ENCODE measurements around the gene TMIGD1.

The TMIGD1 gene, protein sequence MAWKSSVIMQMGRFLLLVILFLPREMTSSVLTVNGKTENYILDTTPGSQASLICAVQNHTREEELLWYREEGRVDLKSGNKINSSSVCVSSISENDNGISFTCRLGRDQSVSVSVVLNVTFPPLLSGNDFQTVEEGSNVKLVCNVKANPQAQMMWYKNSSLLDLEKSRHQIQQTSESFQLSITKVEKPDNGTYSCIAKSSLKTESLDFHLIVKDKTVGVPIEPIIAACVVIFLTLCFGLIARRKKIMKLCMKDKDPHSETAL

DNA sequence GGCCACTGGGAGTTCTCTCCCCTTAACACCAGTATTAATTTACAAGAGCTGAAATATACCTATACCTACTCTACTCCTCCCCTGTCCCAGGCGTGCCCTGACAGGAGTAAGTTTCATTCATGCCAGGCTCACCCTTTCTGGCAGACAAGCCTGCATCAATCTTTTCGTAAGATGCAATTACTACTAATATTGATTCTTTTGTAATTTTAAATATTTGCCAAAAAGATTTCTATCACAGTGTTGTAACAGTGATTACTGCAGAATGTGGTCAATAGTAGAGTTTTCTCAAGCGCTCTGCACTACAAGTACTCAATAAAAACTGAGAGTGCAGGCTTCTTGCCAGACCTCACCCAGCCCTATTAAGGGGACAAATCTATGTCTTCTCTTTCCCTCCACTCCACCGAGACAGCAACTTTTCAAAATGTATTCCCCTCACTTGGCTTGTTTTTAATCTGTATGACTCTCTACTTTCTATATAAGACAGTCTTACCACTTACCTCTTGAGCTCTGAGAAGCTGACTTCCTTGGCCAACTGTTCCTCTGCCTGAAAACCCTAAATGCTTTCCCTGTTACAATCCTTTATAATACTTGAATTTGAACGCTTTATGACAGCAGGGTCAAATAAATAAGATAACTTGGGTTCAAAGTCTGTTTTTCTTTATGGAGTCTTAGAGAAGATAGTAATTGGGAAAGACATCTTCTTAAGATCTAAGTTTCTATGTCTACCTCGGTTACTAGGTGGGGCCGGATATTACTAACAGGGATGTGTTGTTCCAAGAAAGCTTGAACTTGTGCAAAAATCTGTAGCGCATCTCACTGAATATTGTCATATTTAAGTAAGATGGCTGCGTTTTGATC is at the start of gene TMIGD1:
TSS of gene TMIGD1 (minus strand) at position 555 of the 858 bp plus-strand sequence. CDS start 1,924 bp downstream, outside the sequence.
- no peak for DNase-seq

DNA sequence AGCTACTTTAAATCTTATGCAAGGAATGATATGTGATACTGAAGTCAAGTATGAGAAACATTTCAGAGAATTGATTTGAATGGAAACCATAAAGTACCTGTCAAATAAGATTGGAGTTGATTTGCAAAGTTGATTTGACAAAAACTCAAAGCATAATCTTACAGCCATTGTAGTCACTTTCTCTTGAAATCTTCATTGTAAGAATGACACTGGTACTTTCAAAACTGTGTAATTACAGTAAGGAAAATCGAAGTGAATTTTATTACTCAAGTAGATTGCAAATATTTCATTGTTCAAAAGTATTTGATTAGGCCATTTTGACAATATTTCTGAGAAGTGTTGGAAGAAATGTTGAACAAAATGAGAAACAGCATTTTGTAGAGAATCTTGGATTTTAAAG is 48.5 kb upstream of the TMIGD1 start:
- no peak for DNase-seq

DNA sequence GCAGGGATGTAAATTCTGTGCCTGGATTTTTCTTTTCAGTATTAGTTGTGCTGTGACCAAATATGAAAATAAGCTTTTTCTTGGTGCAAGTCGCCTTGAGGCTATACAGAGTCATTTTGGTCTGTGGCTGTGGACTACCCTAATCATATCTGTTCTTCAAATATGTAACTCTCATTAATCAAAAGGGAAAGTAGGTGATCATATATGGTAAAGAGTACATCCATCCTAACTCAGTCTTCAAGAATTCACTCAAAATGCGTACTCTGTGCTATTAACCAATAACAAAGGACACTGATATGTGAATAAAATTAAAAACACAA is 47.4 kb upstream of the TMIGD1 start:
- no peak for DNase-seq

DNA sequence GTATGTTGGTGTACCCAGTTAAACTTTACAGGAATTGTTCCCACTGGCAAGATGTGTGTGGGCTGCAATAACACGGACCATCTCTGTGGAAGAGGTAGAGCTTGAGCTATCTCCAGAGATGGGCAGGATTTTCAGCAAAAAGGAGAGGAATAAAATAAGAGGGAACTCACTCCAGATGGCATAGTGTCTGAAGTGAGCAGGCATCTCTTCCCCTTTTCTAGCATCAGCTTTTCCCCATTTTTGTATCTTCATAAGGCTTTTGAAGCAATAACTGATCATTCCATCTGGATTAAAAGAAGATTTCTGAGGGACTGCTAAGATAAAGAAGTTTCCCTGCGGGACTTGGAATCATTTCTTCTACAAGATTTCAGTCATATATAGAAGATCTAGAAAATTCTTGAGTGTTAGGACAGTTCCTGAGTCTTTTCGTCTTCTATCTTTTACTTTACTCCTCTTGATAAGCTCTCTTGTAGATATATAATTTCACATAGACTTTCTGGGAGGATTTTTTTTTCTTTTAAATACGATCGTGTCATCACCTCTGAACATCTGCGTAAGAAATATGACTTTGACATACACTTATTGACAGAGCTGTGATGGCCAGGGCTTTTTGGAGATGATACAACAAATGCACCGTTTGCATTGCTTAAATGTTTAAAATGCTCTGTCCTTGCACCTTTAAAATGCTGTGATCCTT is 46.9 kb upstream of the TMIGD1 start:
- DNase-seq, result no peak

DNA sequence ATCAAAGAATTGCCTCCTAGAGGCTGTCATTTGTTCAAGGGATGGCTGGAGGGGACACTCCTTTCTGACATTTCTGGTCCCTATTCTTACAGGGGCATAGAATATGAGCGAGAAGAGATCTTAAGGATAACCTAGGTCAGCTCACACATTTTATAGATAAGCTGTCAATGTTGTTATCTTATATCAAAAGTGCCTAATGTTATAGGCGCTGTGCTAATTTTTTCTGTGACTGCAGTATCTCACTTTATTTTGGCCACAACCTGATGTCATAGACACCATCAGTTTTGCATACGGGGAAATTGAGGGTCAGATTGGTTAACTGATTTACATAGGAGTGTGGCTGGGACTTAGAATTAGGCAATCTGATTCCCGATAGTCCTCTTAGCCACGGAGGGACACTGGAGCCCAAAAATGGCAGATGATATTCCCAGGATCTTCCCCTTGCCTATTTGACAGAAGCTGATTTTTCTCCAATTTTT is 46.1 kb upstream of the TMIGD1 start:
- DNase-seq, result no peak

DNA sequence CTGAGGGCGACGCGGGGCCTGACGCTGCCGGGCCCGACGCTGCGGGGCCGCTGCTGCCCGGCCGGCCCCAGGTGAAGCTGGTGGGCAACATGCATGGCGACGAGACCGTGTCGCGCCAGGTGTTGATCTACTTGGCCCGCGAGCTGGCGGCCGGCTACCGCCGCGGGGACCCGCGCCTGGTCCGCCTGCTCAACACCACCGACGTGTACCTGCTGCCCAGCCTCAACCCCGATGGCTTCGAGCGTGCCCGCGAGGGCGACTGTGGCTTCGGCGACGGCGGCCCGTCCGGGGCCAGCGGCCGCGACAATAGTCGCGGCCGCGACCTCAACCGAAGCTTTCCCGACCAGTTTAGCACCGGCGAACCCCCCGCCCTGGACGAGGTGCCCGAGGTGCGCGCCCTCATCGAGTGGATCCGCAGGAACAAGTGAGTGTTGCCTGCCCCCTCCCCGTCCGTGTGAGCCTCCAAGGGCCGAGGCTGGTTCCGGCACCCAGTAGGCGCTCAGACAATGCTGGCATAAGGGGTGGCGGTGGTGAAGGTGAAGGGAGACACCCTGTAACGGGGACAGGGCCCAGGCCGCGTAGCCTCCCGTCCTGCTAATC is 45.5 kb upstream of the TMIGD1 start:
- DNase-seq, result no peak

DNA sequence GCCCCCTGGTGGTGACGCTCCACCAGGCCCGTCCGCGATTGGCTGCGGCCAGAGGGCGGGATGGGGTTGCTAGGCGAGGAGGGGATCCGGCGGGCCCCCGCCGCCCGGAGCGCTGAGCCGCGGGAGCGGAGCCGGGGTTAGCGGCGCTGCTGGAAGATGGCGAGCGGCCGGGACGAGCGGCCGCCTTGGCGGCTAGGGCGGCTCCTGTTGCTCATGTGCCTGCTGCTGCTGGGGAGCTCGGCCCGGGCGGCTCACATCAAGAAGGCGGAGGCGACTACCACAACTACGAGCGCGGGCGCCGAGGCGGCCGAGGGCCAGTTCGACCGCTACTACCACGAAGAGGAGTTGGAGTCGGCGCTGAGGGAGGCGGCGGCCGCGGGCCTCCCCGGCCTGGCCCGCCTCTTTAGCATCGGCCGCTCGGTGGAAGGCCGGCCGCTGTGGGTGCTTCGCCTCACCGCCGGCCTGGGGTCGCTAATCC is 45.0 kb upstream of the TMIGD1 start, which contains the start of gene CPD:
TSS of gene CPD (plus strand) at position 103 of the 478 bp plus-strand sequence. CDS start at position 157, 54 bp downstream.
- peak; percentile 88 for DNase-seq

DNA sequence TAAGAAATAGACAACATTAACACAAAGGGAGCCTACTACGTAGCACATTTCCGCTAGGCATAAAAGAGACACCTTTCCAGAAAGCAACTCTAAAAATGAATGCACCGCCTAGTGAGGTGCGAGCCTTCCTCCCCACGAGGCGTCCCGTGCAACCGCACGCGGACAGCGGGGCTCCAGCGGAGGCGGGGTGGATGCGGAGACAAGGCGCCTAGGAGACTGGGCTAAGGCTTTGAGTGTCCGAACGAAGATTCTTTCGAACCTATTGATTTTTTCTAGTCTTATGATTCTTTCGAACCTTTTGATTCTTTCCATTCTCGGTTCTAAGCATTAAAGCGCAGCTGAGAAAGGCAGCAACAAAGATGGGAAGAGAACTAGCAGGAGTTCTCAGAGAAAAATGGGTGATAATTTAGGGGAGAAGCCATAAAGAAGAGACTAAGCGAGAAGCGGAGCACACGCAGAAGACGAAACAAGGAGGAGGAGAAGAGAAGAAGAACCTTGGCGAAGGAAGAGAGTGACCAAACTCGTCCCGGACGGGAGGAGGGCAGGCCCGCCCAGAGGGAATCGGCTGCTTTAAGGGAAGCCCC is 44.5 kb upstream of the TMIGD1 start:
- no peak for DNase-seq

DNA sequence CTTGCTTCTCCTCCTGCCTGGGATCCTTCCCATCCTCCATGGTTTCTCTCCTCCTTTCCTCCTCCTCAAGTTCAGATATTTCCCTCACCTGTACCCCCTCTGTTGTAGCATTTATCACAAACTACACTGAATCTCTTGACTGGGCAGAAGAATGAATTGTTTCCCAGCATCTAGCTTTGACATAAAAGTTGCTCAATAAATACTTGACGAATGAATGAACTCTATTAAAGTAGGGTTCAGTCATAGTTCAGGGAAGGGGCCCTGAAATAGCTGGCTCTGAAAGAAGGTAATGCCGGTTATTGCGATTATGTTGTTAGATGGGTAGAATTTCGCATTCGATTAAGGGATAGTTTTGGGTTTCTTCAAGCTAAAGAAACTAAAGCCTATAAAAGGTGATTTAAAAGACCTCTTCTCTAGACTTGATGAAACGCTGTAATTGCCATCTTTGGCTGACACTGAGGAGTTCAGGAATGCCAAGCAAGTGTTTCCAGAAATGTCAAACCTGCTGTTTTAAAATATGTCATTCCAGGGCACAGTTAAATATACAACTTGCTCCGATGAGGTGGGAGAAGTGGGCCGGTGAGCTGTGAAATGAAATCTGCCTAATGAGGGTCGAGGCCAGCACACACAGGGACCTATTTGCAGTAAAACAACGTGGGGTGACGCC is 43.9 kb upstream of the TMIGD1 start:
- DNase-seq, result no peak

DNA sequence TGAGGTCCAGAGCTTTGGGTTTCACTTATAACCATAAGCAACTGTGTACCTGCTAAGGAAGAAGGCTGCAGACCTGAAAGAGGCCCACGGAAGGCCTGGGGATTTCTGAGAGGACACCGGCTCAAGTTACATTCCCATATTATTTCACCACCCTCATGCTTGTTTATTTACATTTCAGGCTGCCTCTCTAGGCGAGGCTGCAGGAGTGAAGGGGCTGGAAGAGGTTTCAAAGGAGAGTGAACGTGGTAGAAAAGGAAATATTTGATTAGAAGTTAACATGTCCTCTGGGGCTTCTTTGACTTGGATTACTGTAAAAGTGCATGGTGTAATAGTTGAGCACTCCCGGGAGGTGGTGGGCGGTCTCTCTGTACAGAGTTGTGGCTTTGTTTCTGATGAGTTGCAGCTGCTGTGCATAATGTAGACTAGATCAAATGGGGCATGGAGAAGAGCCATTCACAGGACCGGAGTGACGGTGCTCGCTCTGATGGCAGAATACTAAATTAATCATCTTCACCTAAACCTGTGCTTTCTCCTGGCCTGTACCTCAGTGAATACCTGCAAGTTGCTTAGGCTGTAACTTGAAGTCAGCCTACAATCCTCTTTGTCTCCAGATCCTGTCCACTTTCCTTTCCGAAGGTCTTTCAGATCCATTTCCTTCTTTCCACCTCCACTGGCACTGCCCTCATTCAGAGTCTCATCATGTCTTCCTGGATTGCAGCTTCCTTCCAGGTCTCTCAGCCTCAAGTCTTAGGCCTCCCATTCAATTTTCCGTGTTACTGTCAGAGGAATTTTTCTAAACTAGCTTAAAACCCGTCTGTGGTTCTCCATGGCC is 43.0 kb upstream of the TMIGD1 start:
- DNase-seq, result peak; percentile 93

DNA sequence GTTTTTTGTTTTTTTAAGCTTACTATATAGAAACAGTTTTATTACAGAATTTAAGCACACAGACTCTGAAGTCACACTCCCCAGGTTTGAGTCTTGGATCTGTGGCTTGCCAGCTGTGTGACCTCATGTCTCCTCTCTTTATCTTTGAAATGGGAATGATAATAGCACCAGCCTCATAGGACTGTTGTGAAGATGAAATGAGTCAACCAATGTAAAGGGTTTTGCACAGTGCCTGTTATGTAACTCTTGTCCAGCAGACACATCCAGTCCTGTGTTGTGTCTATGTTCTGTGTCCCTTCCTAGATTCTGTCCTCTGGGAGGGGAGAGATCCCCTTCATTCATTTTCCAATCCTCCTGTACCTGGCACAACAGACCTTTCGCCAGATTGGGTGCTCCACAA is 41.8 kb upstream of the TMIGD1 start:
- no peak for DNase-seq

DNA sequence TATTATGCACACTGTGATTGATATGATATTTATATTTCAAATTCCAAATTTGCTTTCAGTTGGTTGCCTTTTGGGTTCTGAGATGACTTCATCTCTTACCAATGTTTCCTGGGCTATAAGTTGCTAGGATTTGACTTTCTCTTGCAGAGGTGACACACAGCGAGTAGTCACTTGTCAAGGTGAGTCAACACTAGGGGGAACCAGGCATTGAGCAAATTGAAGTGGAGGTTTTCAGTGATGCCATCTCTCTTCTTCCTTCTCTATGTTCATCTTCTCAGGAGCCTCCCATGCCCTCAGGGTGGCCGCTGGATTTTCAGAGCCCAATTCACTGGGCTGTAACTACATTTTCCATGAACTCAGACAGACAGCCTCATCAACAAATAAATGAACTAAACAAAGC is 38.9 kb upstream of the TMIGD1 start:
- no peak for DNase-seq

DNA sequence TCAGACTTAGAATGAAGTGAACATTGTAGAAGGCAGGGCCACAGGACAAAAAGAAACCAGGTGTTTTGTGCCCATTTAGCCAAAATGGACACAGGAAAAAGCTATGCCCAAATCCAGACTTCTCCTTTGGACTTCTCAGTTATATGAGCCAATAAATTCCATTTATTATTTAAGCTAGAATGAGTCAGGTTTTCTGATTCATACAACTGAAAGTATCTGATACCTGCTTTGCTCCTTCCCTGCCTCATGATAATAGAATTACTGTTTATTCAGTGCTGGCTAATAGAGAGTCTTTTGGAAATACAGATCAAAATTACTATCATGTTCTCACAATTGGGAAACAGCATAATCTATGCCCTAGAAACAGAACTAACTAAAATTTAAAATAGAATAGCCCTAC is 36.1 kb upstream of the TMIGD1 start:
- DNase-seq, result no peak

DNA sequence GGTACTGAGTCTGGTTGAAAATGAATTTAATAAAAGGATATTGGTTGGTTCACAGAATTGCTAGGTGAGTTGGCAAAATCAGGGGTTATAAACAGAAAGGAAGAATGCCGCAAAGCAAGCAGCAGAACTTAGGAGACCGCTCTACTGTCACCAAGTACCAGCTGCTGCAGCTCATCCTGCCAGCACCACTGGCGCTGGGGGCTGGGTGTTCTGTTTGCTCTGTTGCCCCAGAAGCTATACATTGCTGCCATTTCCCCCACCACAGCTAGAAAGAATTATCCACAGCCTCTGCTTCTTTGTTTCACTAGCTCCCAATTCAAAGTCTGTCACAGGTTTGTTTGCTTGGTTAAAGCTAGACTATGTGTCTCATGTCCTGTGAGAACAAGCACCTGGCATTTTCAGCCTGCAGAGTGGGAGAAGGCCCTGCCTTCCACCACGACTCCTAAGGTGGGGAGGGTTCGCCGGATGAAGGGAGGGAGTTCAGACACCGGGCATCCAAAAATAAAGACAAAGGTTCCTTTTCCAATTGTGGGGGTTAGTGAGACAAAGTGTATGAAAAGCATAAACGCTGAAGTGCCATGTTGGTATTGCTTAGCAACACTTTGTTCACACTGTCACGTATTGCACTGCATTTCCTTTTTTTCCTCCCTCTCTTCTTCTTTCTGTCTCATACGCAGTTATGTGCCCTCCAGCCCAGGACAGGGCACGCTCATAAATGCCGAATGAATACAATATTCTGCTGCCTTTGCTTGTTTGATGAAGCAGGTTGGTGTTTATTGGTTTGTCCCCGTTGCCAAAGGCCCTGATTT is 35.3 kb upstream of the TMIGD1 start:
- DNase-seq, result peak; percentile 25

DNA sequence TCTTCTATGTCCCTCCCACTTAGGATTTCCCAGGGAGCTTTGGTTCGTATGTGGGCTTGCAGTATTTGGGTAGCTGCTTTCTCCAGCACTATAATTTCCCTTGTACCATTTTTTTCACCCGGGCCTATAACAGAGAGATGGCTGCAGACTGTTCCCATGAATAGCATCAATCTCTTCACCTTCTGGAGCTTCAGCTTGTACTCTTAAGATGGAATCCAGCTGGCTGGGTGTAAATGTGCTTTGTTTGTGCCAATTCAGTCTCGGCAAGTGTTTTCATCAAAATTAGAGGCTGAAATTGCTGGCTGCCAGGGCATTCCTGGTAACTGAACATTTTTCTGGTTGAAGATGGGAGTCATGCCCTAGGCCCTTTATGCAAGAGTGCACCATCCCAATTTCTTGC is 32.7 kb upstream of the TMIGD1 start:
- DNase-seq, result no peak

DNA sequence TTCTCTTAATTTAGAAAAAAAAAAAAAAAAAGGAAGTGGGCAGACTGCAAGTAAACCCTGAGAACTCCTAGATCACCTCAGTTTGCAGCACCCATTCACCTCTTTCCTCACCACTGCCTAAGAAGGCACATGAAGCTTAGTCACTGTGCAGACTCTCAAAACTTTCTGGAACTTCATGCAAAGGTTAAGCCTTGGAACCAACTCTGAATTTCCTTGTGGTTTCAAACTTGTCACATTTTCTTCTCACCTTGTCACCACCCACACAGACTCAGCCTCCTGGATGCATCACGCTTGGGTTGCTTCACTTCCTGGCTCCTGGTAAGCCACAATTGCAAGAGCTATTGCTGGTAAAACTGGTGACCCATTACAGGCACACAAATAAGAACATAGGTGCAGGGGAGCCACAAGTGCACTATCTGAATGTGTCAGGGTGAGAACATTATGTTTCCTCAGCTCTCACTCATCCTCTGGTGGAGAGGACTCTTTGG is 29.9 kb upstream of the TMIGD1 start:
- no peak for DNase-seq

DNA sequence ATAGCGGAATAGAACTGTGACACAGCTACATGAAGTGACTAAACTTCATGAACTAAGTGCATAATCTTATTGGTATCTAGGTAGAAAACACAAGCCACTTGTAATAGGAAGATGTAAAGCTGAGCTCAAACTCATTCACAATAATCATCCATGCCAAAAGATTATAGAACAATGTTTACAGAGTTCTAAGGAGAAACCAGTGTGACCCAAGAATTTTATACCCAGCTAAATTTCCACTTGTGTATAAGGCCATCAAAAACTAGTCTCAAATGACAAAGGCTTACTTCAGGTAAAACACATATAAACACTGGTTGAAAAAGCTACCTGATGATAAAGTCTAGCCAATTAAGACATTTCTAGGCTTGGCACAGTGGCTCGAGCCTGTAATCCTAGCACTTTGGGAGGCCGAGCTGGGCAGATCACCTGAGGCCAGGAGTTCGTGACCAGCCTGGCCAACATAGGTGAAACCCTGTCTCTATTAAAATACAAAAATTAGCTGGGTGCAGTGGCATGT is 28.0 kb upstream of the TMIGD1 start:
- no peak for DNase-seq

DNA sequence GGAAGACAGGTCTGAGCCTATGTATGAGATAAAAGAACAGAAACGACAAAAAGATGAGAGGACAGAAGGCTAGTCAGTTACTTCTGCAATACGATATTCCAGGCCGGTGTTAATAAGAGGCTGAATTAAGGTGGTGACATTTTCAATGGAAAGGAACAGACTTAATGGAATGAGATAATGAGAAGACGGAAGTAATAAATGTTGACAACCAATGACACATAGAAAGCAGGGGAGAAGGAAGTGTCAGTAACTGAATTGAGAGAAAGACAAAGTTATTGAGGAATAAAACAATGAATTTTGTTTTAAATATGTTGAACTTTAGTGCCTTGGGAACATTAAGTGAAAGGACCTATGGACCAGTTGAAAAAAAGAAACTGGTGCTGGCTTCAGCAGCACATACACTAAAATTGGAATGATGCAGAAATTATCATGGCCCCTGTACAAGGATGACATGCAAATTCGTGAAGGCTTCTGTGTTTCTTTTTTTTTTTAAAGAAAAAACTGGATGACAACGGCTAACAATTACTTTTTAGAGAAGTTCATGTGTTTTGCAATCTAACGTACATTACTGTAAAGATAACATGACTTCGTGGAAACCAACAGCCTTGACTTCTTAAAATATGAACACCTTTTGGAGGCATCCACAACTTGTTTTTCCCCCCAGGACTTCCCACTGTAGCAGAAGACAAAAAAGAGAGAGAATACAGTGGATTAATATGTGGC is 26.4 kb upstream of the TMIGD1 start:
- DNase-seq, result no peak
